NCI-H446 (cell line): ENCODE data around the gene L3MBTL1.
A peak's percentile ranks its signal among the peaks of the same experiment; 100 is the strongest.

Experiments used
- DNase-seq, 2 experiments: peaks; one replicate each; lab custom pipeline; 2025; lab: John Stamatoyannopoulos, UW

Gene L3MBTL1

GRCh38 chr20:43535370-43536004, 28.0 kb downstream of the L3MBTL1 start:
- no peak for DNase-seq

DNA sequence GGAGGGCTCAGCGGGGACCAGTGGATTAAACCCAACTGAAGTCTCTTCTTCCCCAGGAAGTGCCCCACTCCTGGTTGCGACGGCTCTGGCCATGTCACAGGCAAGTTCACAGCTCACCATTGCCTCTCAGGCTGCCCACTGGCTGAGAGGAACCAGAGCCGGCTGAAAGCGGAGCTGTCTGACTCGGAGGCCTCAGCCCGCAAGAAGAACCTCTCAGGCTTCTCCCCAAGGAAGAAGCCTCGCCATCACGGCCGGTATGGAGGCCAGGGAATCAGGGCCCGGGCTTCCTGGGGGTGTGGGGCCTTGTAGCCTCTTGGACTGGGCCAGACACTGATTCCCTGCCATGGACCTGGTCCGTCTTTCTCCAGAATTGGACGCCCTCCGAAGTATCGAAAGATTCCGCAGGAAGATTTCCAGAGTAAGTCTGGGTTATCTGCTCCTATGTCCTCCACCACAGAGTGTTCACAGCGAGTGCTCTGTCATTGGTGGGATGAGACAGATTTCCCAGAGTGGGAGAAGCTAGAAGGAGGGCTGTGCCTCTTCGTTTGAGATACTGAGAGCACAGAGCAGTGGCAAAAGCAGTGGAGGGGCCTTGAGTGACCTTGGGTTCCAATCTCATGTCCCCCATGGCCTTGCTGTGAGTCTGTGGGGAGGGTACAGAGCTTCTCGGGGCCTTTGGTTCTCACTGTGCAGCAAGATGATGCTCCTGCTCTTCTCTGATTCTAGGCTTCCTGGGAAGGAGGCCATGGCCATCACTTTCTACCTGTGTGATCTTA, 28.7 kb downstream of the L3MBTL1 start:
- DNase-seq: no peak

- DNase-seq: no peak
These were observed 29.4 kb downstream of the L3MBTL1 start for GRCh38 chr20:43536817-43537440.

DNA sequence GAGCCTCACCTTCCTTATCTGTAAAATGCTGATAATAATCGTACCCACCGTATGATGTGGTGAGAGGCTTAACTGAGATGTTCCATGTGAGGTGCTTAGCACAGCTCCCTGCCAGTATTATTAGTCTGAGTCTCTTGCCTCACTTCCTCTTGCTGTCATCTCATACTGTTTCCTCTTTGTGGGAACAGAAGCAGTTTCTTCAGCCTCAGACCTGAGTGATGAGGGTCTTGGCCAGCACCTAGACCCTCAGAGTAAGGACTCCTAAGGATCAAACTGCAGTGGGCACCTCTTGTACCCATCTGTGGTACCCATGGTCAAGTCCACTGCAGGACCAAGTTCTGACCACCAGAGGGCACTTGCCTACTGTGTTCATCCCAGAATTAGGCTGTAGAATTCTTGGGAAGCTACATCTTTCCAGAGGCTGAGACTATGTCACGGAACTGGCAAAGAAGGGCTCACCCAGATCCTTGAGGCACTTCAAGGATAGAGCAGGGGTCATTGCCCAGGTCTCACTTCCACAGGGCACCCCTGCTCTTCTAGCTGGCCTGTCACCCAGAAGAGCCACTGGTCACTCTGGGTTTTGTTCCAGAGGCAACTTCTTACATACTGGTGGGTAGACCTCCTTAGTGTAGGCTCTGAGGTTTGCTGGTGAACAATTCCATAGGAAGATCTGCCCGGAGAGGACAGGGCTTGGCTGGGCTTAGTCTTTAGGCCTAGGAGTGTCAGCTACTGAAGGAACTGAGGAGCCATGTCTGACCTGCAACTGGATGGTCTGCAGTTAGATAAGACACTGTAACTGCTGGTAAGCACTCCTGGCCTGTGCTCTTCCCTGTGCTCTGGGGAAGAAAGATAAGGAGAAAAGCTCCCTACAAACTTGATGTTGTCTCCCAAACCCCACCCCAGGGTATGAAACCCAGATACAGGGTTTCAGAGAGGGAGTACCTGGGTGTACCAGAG, 30.7 kb downstream of the L3MBTL1 start:
- DNase-seq: peak; percentile 29 to 69

GRCh38 chr20:43538878-43539700, 31.6 kb downstream of the L3MBTL1 start:
- no peak for DNase-seq

DNA sequence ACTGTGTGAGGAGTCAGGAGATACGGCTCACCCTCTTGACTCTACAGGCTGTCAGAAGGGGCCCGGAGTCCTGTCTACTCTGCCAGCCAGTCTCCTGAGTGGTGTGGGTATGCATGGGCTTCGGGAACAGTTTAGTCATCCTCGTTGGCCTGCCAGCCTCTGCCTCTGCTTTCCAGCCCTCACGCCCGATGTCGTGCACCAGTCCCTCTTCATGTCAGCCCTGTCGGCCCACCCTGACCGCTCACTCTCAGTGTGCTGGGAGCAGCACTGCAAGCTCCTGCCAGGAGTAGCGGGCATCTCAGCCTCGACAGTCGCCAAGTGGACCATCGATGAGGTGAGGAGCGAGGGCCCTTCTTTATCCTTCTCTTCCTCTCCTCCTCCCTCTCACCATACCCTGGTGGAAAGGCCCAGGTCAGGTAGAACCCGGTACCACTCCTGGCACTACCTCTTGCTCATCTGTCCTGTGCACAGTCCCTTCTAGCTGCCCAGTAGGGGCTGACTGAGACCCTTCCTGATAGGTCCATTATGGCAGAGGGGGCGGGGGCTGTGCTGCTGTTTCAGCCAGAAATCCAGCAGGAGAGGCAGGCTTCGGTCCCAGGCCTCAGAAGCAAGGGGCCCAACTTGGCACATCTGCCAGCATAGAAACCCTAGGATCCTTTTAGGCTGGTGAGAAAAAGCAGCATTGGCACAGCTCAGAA, 32.6 kb downstream of the L3MBTL1 start:
- no peak for DNase-seq

- no peak for DNase-seq
These were observed 33.2 kb downstream of the L3MBTL1 start for GRCh38 chr20:43540673-43541060.

DNA sequence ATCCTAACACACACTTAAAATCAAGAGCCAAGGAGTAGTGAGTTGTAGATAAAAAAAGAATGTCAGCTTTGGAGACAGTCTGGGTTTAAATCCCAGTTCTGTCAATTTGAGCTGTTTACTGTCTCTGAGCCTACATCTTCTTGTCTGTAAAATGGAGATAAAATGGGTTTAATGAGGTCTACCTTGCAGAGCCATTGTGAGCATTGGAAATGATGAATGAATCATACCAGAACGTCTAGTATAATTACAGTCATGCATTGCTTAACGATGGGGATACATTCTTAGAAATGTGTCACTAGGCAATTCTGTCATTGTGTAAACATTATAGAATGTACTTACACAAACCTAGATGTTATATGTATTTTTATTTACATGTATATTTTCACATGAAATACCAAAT, 33.7 kb downstream of the L3MBTL1 start:
- DNase-seq: no peak

DNA sequence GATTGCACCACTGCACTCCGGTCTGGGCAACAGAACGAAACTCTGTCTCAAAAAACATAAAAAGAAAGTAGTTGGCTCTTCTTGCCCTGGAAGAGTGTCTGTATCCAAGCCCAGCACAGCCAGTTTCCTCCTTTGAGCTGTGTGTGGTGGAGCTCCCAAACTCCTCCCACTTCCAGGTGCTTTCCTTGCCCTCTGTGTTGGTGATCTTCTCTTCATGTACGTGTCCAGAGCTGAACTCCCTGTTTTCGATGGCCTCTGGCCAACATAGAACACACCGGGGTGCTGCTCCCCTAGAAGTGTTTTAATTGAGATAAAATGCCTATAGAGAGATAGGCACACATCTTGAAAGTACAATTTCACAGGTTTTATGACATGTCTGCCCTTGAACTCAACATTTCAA, 34.7 kb downstream of the L3MBTL1 start:
- no peak for DNase-seq

DNA sequence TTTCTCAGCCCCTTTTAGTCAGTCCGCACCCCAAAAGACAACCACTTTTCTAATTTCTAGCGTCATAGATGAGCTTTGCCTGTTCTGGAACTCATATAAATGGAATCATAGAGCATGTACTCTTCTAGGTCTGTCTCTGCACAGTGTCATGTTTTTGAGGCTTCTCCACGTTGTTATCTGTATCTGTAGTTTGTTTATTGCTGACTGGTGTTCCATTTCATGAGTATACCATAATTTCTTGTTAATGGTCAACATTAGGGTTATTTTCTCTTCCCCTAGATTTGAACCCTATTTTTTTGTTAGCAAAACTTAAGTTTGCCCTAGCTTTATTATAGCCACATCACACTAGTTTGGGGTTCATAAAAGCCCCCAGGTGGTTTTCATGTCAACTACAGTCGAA, 35.2 kb downstream of the L3MBTL1 start:
- no peak for DNase-seq

GRCh38 chr20:43543138-43543537, 35.6 kb downstream of the L3MBTL1 start:
- DNase-seq: no peak

- DNase-seq: no peak
These were observed 37.0 kb downstream of the L3MBTL1 start for GRCh38 chr20:43544501-43544900.

DNA sequence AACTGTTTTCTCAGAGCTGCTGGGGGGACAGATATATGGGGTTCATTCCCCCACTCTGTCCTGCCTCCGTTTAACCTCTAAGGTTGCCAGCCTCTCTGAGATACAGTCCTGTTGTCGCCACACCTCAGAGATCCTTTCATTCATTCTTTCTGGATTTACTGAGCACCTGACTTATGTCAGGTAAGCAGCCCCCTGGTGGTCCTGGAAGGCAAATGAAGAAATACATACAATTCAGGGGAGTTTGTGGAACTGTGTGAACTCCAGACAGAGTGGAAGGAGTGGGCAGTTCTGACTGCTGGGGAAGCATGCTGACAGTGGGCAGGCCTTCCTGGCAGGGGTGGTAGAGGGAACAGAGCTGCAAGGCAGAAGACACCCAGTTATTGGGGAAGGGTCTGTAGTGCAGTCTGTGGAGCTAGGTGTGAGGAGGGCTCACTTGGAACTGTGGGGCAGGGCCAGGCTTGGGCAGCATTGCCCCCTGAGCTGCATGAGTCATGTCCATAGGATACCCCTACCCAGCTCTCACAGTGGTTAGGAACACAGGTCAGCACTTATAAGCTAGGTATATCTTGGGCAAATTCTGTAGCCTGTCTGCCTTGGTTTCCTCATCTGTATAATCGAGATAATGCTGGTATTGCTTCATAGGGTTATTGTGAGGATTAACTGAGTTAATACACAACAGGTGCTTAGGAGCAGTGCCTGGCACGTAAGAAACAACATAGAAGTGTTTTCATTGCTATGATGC, 38.5 kb downstream of the L3MBTL1 start:
- DNase-seq: no peak

DNA sequence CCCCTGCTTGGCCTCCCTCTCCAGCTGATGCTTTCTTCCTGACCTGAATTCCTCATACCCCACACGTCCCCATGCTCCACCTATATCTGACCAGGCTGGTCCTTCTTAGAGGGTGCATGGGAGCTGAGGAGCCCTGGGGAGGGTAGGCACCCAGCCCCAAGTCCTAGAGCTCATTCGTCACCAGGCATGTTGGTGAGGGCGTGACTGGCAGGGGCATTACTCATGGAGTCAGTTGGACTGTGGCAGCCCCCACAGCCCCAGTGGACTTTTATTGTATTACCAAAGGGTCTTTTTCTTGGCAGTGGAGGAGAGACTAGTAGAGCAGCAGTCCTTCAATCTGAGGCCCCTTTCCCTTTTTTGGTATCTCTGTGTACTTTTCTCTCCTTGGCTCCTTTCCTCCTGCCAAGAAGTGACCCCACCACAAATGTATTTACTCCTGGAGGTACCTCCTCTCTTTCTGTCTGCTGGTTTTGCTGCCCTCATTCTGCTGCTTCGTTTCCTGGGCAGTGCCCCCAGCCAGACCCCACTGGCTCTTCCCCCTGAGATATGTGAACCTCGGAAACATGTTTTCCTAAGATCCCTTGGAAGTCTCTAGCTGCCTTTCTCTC, 40.9 kb downstream of the L3MBTL1 start:
- no peak for DNase-seq

DNA sequence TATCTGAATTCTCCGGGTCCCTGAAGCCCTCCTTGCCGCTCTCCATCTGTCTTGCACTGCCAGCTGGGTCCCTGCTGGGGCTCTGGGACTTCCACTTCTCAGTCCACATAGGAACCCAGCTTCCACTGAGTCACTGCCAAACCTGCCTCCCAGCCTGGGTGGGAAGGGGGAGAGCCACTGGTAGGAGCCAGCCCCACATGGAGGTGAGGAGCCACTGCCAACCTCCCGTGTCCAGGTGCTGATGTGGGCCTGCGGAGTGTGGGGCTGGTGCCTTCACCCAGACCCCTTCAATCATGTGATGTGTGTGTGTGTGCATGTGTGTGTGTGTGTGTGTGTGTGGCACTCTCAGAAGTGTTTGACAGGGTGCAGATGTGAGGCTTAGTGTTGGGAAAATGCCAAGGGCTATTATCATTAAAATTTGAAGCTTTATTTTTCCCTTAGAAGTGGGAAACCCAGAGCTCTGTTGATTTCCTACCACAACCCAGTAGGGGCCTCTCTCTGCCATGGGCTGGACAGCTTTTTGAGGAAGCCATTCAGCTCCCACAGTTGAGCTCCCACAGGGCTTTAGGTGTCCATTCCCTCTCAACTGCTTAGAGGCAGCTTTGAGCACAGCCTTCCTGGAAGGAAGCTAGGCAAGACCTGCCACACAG, 42.0 kb downstream of the L3MBTL1 start:
- no peak for DNase-seq

- no peak for DNase-seq
These were observed 43.0 kb downstream of the L3MBTL1 start for GRCh38 chr20:43550456-43550855.

- DNase-seq: no peak
These were observed 46.9 kb downstream of the L3MBTL1 start for GRCh38 chr20:43554369-43554768.

GRCh38 chr20:43558412-43559146, 51.1 kb downstream of the L3MBTL1 start, which contains the start of gene SGK2:
Gene SGK2, plus strand, starts transcription at chr20:43559027. Its CDS starts 7,469 bp downstream, at chr20:43566496.
- no peak for DNase-seq
